ENCODE results near the gene NAGPA. TPM values are rescaled to one million over a fixed set of nuclear protein-coding genes. Genes with fewer than 3 reads are reported as not detected.
A peak's percentile ranks its signal among the peaks of the same experiment; 100 is the strongest.

Gene NAGPA
- total and polyA plus RNA-seq, 2 of the 13 experiments (the other 11 are each of a cell fraction or from before 2014, with no cell fraction given) = 27.1 to 60.3 TPM

- TF ChIP-seq RARG (CRISPR knock-in tag; IDR thresholded peaks at IDR 0.05; ENCODE audit: low read depth) (no peak), WIZ (CRISPR knock-in tag; IDR thresholded peaks at IDR 0.05) (no peak), HMG20A (CRISPR knock-in tag; IDR thresholded peaks at IDR 0.05; ENCODE audit: borderline replicate concordance) (peak; percentile 52; the same call in 1 of the 2 replicates), ETS1 (CRISPR knock-in tag; IDR thresholded peaks at IDR 0.05) (no peak), MLXIP (CRISPR knock-in tag; IDR thresholded peaks at IDR 0.05; ENCODE audit: borderline replicate concordance) (no peak), THAP8 (CRISPR knock-in tag; IDR thresholded peaks at IDR 0.05; ENCODE audit: borderline replicate concordance) (no peak), ZSCAN30 (CRISPR knock-in tag; IDR thresholded peaks at IDR 0.05) (no peak), ZNF44 (CRISPR knock-in tag; IDR thresholded peaks at IDR 0.05) (0 out of 2 replicates have a peak, but pooled peaks have one; percentile 8), FOSL1 (CRISPR knock-in tag; IDR thresholded peaks at IDR 0.05; ENCODE audit: borderline replicate concordance) (peak; percentile 66; the same call in 1 of the 2 replicates), HNF4G (IDR thresholded peaks at IDR 0.05; ENCODE audit: borderline replicate concordance, low read depth, low read length) (0 out of 2 replicates have a peak, but pooled peaks have one; percentile 38), HNF4G (CRISPR knock-in tag; IDR thresholded peaks at IDR 0.05; ENCODE audit: borderline replicate concordance, low read depth) (no peak), SRSF4 (IDR thresholded peaks at IDR 0.05; ENCODE audit: low read depth, low read length, poor library complexity, severe bottlenecking) (no peak), TEAD2 (CRISPR knock-in tag; IDR thresholded peaks at IDR 0.05) (no peak), ZNF776 (CRISPR knock-in tag; IDR thresholded peaks at IDR 0.05) (no peak), HNF1A (IDR thresholded peaks at IDR 0.05; ENCODE audit: low read depth) (no peak), HNF1A (CRISPR knock-in tag; IDR thresholded peaks at IDR 0.05; ENCODE audit: borderline replicate concordance) (peak; percentile 11; the same call in 1 of the 2 replicates)
Observed at GRCh38 chr16:5032748-5033167, 977 bp downstream of the NAGPA start (continued).

All from HepG2 (cell line).